Measurements from ENCODE around the gene FEZ2.

The FEZ2 gene

GRCh38 chr2:36541891-36542595 is 55.9 kb downstream of the FEZ2 start:
- TF ChIP-seq CTCF (IDR thresholded peaks at IDR 0.05; ENCODE audit: extremely low read depth, insufficient read depth, missing control alignments), result no peak
- in situ Hi-C loops (cut with MboI; ENCODE audit: low pct_unique_long_range_greater_than_20kb, low sequenced_read_pairs, unreplicated experiment), result no loop called here
- no peak for DNase-seq (ENCODE audit: low spot score)

DNA sequence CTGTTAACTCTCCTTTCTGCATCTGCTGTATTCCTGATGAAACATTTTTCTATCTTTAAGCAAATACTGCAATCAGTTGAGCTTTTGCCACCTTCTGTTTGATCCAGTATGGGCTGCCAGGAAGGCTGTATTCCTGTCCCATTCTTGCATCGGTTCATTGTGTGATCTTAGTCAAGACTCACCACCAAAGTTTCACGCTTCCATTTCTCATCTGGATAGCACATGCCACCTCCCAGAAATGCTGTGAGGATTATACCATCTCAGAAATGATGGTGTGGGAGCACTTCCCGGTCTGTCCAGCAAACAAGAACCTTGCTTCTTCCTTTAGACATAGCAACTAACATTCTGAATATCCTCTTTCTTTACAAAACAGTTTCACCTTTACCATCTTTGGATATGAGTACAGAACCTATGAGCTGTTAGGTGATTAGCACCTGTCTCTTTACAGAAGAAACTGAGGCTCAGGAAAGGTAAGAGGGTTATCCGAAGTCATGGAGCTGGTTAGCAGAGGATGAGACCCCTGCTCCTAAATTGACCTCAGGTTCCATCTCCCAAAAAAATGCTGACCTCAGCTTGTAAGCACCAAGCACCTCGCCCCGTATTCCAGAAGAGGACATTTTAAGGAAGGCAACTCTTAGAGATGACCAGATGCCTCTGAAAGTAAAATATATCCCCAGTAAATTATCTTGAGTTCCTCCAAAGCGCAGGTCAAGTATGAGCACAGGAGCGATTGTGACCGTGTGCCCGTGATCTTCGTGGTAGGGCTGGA is 56.8 kb downstream of the FEZ2 start:
- no peak for TF ChIP-seq CTCF (IDR thresholded peaks at IDR 0.05; ENCODE audit: extremely low read depth, insufficient read depth, missing control alignments)
- in situ Hi-C loops (cut with MboI; ENCODE audit: low pct_unique_long_range_greater_than_20kb, low sequenced_read_pairs, unreplicated experiment), result no loop called here
- no peak for DNase-seq (ENCODE audit: low spot score)

DNA sequence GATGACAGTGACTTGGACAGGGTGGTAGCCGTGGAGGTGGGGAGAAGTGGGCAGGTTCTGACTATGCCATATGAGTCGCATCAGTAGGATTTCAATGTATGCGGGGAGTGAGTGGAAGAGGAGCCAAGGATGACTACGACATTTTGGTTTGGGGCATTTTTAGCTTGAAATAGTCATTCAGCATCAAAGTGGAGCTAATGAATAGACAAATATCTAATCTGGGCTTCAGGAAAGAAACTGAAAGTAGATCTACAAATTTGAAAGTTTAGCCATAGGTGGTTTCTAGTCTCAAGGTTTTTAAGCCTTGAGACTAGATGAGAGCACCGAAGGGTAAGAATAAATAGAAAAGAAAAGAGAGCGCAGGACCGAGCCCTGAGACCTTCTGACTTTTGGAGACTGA is 58.3 kb downstream of the FEZ2 start:
- no peak for TF ChIP-seq CTCF (IDR thresholded peaks at IDR 0.05; ENCODE audit: extremely low read depth, insufficient read depth, missing control alignments)
- DNase-seq (ENCODE audit: low spot score), result peak; percentile 12
- in situ Hi-C loops (cut with MboI; ENCODE audit: low pct_unique_long_range_greater_than_20kb, low sequenced_read_pairs, unreplicated experiment), result no loop called here

GRCh38 chr2:36538335-36538734 is 59.6 kb downstream of the FEZ2 start:
- in situ Hi-C loops (cut with MboI; ENCODE audit: low pct_unique_long_range_greater_than_20kb, low sequenced_read_pairs, unreplicated experiment), result no loop called here
- no peak for DNase-seq (ENCODE audit: low spot score)
- no peak for TF ChIP-seq CTCF (IDR thresholded peaks at IDR 0.05; ENCODE audit: extremely low read depth, insufficient read depth, missing control alignments)

DNA sequence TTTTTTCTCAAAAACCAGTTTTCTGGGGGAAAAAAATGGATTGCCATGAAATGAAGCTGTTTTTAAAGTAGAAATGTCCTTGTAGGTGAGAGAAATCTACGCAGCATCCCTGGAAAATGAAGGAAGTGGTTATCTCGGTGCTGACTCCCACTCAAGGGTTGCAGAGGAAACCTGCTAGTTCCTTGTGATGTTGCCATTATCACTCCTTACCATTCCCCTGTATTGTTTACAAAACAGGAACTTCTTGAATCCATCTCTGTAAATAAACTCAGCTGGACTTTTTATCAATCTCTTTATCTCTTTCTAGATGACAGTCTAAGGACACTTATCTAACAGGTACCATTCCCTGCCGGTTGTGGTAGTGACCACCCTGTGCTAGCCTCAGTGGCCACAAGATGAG is 61.2 kb downstream of the FEZ2 start:
- in situ Hi-C loops (cut with MboI; ENCODE audit: low pct_unique_long_range_greater_than_20kb, low sequenced_read_pairs, unreplicated experiment), result no loop called here
- TF ChIP-seq CTCF (IDR thresholded peaks at IDR 0.05; ENCODE audit: extremely low read depth, insufficient read depth, missing control alignments), result no peak
- no peak for DNase-seq (ENCODE audit: low spot score)

DNA sequence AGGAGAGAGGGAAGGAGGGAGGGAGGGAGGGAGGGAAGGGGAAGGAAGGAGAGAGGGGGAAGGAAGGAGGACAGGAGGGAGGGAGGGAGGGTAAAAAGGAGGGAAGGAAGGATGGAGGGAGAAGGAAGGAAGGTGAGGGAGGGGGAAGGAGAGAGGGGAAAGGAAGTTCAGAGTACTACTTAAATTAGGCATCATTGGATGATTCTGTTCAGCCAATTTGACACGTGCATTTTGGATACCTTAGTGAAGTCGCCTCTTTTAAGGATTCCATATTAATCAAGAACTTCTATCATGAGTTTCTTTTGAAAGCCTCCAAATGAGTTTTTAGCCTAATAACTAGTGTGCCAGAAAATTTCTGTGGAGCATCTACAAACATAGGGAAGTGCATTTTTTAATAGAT is 62.9 kb downstream of the FEZ2 start:
- DNase-seq (ENCODE audit: low spot score), result no peak
- in situ Hi-C loops (cut with MboI; ENCODE audit: low pct_unique_long_range_greater_than_20kb, low sequenced_read_pairs, unreplicated experiment), result no loop called here
- TF ChIP-seq CTCF (IDR thresholded peaks at IDR 0.05; ENCODE audit: extremely low read depth, insufficient read depth, missing control alignments), result no peak
